ENCODE data around the gene ZRANB2. TPM values are rescaled to one million over a fixed set of nuclear protein-coding genes. Genes with fewer than 3 reads are reported as not detected.

ZRANB2 gene
- total and polyA plus RNA-seq, 2 experiments from 2014 or later = 29.3 to 76.7 TPM

DNA sequence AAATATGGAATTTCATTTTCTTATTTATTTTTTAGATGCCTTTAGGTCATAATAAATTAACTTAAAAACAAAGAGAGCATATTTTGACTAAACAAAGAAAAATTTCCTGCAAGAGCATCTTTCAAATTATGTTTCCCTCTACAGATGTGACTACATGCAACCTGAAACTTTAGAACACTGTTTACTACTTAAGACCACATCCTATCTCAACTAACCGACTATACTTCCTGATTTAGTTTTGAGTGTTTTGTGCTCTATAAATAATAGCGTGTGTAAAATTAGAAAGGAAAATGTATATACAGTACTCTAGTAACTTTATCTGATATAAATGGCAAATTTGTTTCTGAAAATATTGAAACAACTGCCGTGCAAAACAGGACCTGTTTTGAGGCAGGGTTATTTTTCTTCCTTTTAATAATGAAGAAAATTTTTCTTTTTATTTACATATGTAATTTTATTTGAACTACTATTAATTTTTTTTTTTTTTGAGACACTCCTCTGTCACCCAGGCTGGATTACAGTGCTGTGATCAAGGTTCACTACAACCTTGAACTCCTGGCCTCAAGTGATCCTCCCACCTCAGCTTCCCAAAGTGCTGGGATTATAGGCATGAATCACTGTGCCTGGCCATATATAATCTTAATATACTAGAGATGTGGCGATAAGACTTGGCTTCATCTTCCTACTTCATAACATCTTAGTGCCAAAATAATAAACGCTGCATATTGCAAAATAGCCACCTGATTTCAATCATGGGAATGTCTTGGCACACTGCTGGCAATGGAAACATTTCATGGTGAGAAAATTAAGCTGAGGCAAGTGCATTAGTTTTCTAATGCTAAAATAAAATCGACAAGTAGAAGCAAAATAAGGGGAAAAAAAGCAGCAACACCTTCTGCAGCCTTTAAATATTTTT is 12.3 kb downstream of the ZRANB2 start:
- Histone ChIP-seq H3K4me3 (no peak overlapping the region), H3K79me2 (ENCODE audit: insufficient read depth) (peaks cover 40% of the 10 kb centered on the region), H3K9me2 (ENCODE audit: insufficient read depth) (no peaks in the 10 kb centered on the region), H3K9me3 (ENCODE audit: low read depth) (no peaks in the 10 kb centered on the region), H3K4me2 (ENCODE audit: unreplicated experiment) (no peak overlapping the region), H3K9ac (no peak overlapping the region), H3F3A (ENCODE audit: insufficient read depth) (peaks cover 25% of the 10 kb centered on the region; the same call in 1 of the 2 replicates), H3K27me3 (replicated peaks; ENCODE audit: insufficient read depth) (no peaks in the 10 kb centered on the region), H3K36me3 (ENCODE audit: low read depth) (peaks cover 98% of the 10 kb centered on the region), H2AFZ (no peak overlapping the region), H4K20me1 (ENCODE audit: insufficient read depth) (no peaks in the 10 kb centered on the region), H3K27ac (no peak overlapping the region), H3K4me1 (ENCODE audit: insufficient read depth) (no peaks in the 10 kb centered on the region)
- TF ChIP-seq EZH2phosphoT487 (IDR thresholded peaks at IDR 0.05; ENCODE audit: insufficient read depth, low read depth) = no peak
- no peak for TF ChIP-seq EZH2 (IDR thresholded peaks at IDR 0.05; ENCODE audit: insufficient read depth, poor library complexity, severe bottlenecking)
- DNase-seq = no peak
- WGBS, 2 experiments (ENCODE audit: low coverage in 1 of 2, low lambda C conversion rate in 2 of 2, missing lambda C conversion rate in 2 of 2) = 73 to 77% methylated on average over 6 of the region's 6 CpGs
- in situ Hi-C loops (cut with MboI) = no loop called here

DNA sequence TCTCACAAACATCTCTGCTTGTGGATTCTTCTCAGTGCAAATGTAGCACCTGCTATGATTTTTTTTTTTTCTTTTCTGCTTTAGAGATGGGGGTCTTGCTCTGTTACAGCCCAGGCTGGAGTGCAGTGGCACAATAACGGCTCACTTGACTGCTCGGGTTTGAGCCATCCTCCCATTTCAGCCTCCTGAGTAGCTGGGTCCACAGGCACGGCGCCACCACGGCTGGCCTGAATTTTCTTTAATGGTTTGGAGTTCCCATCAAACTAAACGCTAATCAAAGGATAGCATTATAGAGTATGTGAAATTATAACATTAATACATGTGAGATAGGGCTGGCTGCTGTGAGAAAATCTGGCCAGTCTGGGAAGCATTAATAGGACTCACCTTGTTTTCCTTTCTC is 26.0 kb downstream of the ZRANB2 start:
- 77 to 82% methylated on average over 6 of the region's 6 CpGs for WGBS, 2 experiments (ENCODE audit: low coverage in 1 of 2, low lambda C conversion rate in 2 of 2, missing lambda C conversion rate in 2 of 2)
- H3K4me2 ChIP-seq (ENCODE audit: unreplicated experiment) = no peak overlapping the region
- H3K9me2 ChIP-seq (ENCODE audit: insufficient read depth) = no peaks in the 10 kb centered on the region
- peaks cover 20% of the 10 kb centered on the region for H3K36me3 ChIP-seq (ENCODE audit: low read depth)
- no peak overlapping the region for H3K9ac ChIP-seq
- TF ChIP-seq EZH2phosphoT487 (IDR thresholded peaks at IDR 0.05; ENCODE audit: insufficient read depth, low read depth) (no peak), EZH2 (IDR thresholded peaks at IDR 0.05; ENCODE audit: insufficient read depth, poor library complexity, severe bottlenecking) (no peak)
- H3K27ac ChIP-seq = no peak overlapping the region
- no peaks in the 10 kb centered on the region for H3K79me2 ChIP-seq (ENCODE audit: insufficient read depth)
- DNase-seq = no peak
- no peaks in the 10 kb centered on the region for H3K27me3 ChIP-seq (replicated peaks; ENCODE audit: insufficient read depth)
- no peaks in the 10 kb centered on the region for H3K4me1 ChIP-seq (ENCODE audit: insufficient read depth)
- H3K4me3 ChIP-seq = no peak overlapping the region
- no peaks in the 10 kb centered on the region for H3K9me3 ChIP-seq (ENCODE audit: low read depth)
- in situ Hi-C loops (cut with MboI) = loop anchor here (5.0 to 10.0 kb wide), 2 partner anchors 370 to 527 kb away; no protein-coding TSS in a partner anchor
- H4K20me1 ChIP-seq (ENCODE audit: insufficient read depth) = no peaks in the 10 kb centered on the region
- peaks cover 48% of the 10 kb centered on the region for H3F3A ChIP-seq (ENCODE audit: insufficient read depth)
- no peak overlapping the region for H2AFZ ChIP-seq

DNA sequence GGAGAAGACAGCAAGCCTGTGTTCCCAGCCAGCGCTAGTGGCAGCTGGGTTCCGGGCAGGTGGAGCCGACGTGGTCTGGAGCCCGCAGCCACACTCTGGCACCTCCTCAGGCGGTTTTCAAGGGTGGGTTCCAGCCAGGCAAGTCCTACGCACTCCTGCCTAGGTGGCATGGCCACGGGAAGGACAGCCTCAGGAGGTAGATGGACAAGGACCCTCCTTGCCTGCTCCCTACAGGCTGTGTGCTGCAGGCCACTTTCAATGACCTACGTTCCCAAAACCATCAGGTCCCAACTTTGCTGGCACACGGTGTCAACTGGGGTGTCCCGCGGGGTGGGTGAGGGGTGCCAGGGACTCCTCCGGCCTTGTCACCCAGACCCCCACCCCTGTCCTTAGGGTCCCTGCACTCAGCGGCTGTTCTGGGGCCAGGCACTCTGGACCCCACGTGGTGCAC is 26.5 kb downstream of the ZRANB2 start:
- 58 to 65% methylated on average over 14 to 15 of the region's 15 CpGs for WGBS, 2 experiments (ENCODE audit: low coverage in 1 of 2, low lambda C conversion rate in 2 of 2, missing lambda C conversion rate in 2 of 2)
- Histone ChIP-seq H3K9me3 (ENCODE audit: low read depth) (no peaks in the 10 kb centered on the region), H2AFZ (no peak overlapping the region), H3K4me3 (no peak overlapping the region), H3K9ac (no peak overlapping the region), H3F3A (ENCODE audit: insufficient read depth) (peaks cover 47% of the 10 kb centered on the region), H3K27me3 (replicated peaks; ENCODE audit: insufficient read depth) (no peaks in the 10 kb centered on the region), H3K36me3 (ENCODE audit: low read depth) (peaks cover 18% of the 10 kb centered on the region), H3K4me1 (ENCODE audit: insufficient read depth) (no peaks in the 10 kb centered on the region), H3K9me2 (ENCODE audit: insufficient read depth) (no peaks in the 10 kb centered on the region), H3K4me2 (ENCODE audit: unreplicated experiment) (no peak overlapping the region), H4K20me1 (ENCODE audit: insufficient read depth) (no peaks in the 10 kb centered on the region), H3K27ac (no peak overlapping the region), H3K79me2 (ENCODE audit: insufficient read depth) (no peaks in the 10 kb centered on the region)
- in situ Hi-C loops (cut with MboI) = loop anchor here (5.0 to 10.0 kb wide), 2 partner anchors 370 to 527 kb away; no protein-coding TSS in a partner anchor
- no peak for DNase-seq
- TF ChIP-seq EZH2 (IDR thresholded peaks at IDR 0.05; ENCODE audit: insufficient read depth, poor library complexity, severe bottlenecking) (no peak), EZH2phosphoT487 (IDR thresholded peaks at IDR 0.05; ENCODE audit: insufficient read depth, low read depth) (no peak)

DNA sequence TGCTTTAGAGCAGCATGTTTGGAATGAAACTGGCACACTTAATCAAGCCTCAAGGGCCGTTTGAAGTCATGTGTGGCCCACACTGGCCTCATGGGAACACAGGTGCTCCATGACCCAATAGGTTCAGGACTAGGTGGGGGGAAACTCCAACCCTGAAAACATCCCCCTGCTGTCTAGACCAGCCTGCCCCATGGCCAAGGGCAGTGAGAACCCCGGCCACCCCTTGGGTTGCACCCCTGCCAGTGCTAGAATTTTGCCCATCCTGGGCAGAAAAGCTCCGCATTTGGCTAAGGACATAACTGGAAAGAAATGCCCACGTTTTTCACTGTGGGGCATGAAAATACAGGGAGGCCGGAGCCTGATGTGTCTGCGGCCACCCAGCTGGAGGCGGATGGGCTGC is 27.1 kb downstream of the ZRANB2 start:
- Histone ChIP-seq H3K4me2 (ENCODE audit: unreplicated experiment) (no peak overlapping the region), H3K4me1 (ENCODE audit: insufficient read depth) (no peaks in the 10 kb centered on the region), H3K9ac (no peak overlapping the region), H3K9me3 (ENCODE audit: low read depth) (no peaks in the 10 kb centered on the region), H3F3A (ENCODE audit: insufficient read depth) (peaks cover 41% of the 10 kb centered on the region), H2AFZ (no peak overlapping the region), H3K9me2 (ENCODE audit: insufficient read depth) (no peaks in the 10 kb centered on the region), H4K20me1 (ENCODE audit: insufficient read depth) (no peaks in the 10 kb centered on the region), H3K36me3 (ENCODE audit: low read depth) (peaks cover 13% of the 10 kb centered on the region), H3K79me2 (ENCODE audit: insufficient read depth) (no peaks in the 10 kb centered on the region), H3K27me3 (replicated peaks; ENCODE audit: insufficient read depth) (no peaks in the 10 kb centered on the region), H3K4me3 (no peak overlapping the region), H3K27ac (no peak overlapping the region)
- 66 to 72% methylated on average over 7 of the region's 7 CpGs for WGBS, 2 experiments (ENCODE audit: low coverage in 1 of 2, low lambda C conversion rate in 2 of 2, missing lambda C conversion rate in 2 of 2)
- no peak for DNase-seq
- in situ Hi-C loops (cut with MboI) = loop anchor here (5.0 to 10.0 kb wide), 2 partner anchors 369 to 526 kb away; no protein-coding TSS in a partner anchor
- TF ChIP-seq EZH2 (IDR thresholded peaks at IDR 0.05; ENCODE audit: insufficient read depth, poor library complexity, severe bottlenecking) (no peak), EZH2phosphoT487 (IDR thresholded peaks at IDR 0.05; ENCODE audit: insufficient read depth, low read depth) (no peak)
